ENCODE results near the gene MAG.

GRCh38 chr19:35349614-35350521 is 57.9 kb downstream of the MAG start:
- TF ChIP-seq CTCF (IDR thresholded peaks at IDR 0.05): no peak
- TF ChIP-seq POLR2A (IDR thresholded peaks at IDR 0.05): no peak
